Rectal smooth muscle tissue (tissue), 1 donor: ENCODE data around the gene VAV2.

Source experiments
- H3K27ac ChIP-seq: one replicate; pipeline ENCODE4 v1.7.0; 2013; ENCODE audit warnings: low read depth, low read length, inconsistent platforms
- H3K27me3 ChIP-seq: one replicate; pipeline ENCODE4 v1.7.0; 2013; ENCODE audit warnings: low read length; ENCODE audit not compliant: control insufficient read depth, insufficient read depth
- H3K36me3 ChIP-seq: one replicate; pipeline ENCODE4 v1.7.0; 2013; ENCODE audit warnings: low read length; ENCODE audit not compliant: control insufficient read depth, insufficient read depth
- H3K4me1 ChIP-seq: one replicate; pipeline ENCODE4 v1.7.0; 2013; ENCODE audit warnings: low read length; ENCODE audit not compliant: control insufficient read depth, insufficient read depth
- H3K4me3 ChIP-seq: one replicate; pipeline ENCODE4 v1.7.0; 2013; ENCODE audit warnings: low read length
- H3K9ac ChIP-seq: one replicate; pipeline ENCODE4 v1.7.0; 2013; ENCODE audit warnings: low read length

VAV2 gene

DNA sequence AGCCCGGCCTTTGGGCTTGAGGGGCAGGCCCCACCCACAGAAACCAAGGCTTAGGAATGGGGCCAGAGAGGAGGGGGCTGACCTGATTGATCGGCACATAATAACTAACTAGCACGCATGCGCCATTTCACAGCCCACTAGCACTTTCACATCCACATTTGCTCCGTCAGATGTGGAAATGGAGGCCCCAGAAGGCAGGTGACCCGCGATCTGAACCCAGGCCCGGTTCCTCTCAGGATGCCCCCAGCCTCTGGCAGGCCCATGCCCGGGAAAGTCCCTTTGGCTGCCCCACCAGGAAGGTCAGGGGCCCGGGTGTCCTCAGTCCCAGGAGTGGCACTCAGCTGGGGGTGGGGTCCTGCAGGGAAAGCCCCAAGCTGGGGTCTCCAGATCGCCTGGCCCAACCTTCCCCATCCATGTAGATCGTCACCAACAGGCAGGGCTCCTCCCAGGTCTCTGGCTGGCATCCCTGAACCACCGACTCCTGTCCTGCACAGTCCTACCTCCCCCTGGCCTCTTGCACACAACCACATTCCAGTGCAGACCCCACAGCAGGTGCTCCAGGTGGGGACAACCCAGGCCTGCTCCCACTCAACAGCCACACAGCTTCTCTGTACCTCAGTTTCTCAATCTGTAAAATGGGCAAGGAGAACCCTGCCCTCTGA lies 46.7 kb downstream of the VAV2 start:
- Histone ChIP-seq H3K4me3 (no peak overlapping the region), H3K27me3 (no peaks in the 10 kb centered on the region), H3K9ac (no peak overlapping the region), H3K36me3 (no peaks in the 10 kb centered on the region), H3K4me1 (no peaks in the 10 kb centered on the region), H3K27ac (no peak overlapping the region)

DNA sequence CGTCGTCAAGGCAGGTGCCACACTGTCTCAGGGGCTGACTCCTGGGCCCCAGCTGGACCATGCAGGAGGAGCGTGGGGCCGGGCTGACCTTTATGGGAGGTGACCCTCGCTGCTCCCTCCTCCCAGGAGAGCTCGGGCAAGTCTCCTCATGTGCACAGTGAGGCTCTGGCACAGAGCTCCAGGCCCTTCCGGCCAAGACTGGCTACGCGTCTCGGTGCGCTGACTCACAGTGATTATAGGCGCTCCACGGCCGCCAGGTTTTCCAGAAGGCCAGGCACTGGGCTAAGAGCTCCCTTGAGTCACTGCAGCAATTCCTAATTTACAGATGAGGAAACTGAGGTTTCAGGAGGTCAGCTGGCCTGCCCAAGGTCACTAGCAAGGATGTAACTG lies 47.4 kb downstream of the VAV2 start:
- H3K9ac ChIP-seq: no peak overlapping the region
- H3K4me1 ChIP-seq: no peaks in the 10 kb centered on the region
- H3K27ac ChIP-seq: no peak overlapping the region
- H3K27me3 ChIP-seq: no peaks in the 10 kb centered on the region
- H3K4me3 ChIP-seq: no peak overlapping the region
- H3K36me3 ChIP-seq: no peaks in the 10 kb centered on the region

DNA sequence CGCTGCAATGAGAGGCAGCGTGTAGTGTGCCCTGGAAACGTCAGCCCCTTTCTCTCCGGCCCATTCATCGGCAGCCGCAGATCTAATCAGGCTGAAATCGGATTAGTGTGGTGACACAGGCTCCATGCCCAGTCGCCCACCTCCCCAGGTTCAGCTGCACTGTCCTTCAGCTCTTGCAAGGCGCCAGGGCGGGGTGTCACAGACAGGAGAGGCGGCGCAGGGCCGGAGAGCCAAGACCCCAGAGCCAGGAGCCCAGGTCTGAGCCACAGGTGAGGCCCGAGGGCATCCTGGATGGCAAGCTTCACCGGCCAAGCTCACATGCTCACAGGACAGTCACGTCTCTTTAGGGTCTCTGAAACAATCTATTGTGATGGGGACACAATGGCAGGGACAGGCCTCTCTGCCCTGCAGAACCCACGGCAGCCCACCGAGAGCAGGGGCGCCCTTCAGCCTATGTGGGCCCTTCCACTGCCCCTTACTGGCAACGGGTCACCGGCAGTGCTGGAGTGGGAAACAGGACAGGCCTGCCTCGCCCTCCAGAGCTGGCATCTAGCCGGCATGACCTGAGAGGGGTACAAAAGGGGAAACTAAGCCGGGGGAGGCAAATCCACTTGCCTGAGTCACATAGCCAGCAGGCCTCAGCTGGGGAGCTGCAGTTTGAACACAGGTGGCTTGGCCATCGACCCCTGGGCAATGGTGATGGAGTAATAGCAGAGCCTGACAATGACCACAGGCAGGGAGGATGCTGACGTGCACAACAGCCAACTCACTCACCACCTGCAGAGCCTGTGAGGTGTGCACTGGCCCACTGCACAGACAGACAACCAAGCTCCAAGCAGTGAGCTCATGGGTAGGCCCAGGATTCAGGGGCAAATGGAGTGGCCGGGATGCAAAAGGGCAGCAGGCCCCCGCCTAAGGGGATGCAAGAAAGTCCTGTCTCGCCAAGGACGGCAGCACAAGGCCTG lies 48.1 kb downstream of the VAV2 start:
- Histone ChIP-seq H3K27ac (no peak overlapping the region), H3K9ac (no peak overlapping the region), H3K27me3 (no peaks in the 10 kb centered on the region), H3K4me1 (no peaks in the 10 kb centered on the region), H3K4me3 (no peak overlapping the region), H3K36me3 (no peaks in the 10 kb centered on the region)

DNA sequence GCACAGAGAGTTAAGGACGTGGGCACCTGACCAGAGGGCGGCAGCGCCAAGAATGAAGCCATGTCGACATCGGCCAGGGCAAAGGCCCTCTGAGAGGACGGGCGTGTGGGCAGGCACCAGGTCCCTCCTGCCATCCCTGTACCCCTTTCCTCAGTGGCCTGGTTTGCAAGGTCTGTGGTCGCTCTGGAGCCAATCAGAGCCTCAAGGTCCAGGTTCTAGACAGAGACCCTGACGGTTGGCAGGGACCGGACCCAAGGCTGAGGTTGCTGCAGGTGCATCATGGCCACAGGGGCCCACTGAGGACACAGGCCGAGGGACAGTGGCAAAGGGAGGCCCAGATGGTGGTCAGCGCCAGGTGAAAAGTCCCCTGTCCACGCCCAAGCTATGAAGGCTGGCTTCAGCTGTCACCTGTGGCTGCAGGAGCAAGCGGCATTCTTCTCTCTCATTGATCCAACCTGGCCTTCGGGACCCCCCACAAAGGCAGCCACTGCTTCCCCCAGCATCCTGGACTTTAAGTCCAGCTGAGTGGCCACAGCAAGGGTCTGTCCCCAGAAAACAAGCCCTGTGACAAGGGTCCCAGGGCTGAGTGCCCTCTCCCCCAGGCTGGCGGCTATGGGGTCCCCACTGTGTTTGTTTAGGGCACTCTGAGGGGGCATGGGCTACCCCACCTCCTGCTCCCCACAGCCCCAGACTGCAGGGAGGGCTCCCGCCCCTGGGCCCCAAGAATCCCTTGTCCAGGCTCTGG lies 48.9 kb downstream of the VAV2 start:
- Histone ChIP-seq H3K4me3 (no peak overlapping the region), H3K27ac (no peak overlapping the region), H3K4me1 (no peaks in the 10 kb centered on the region), H3K27me3 (no peaks in the 10 kb centered on the region), H3K36me3 (no peaks in the 10 kb centered on the region), H3K9ac (no peak overlapping the region)

DNA sequence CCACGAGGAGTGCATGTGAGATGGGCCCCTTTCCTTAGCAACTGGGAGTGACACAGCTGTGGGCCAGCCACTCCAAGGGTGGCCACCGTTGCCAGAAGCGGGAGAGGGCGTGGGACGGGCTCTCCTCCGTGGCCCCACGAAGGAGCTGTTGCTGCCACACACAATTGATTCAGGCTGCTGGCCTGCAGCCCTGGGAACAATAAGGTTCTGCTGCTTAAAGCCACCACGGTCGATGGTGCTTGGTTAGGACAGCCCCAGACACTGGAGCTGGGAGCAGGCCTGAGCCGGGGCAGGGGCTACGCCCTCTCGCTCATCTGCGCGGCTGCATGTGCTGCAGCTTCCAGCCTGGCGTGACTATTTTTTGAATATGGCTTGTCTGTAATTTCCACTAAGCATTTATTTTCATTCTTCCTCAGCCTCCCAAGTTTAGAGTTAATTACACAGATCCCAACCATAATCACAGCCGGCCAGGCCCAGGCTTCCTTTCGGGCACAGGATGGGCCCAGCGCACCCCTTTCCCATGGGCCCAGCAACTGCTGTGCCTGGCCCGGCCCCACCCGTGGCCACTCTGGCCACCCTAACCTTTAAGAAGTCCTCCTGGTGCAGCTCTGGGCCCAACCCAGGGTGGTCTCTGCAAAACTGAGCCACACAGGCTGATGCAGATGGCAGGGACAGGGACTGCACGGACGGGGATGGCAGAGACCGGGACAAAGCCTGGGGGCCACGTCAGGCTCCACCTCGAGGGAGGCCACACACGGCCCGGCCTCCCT lies 49.7 kb downstream of the VAV2 start:
- H3K27me3 ChIP-seq: no peaks in the 10 kb centered on the region
- H3K27ac ChIP-seq: no peak overlapping the region
- H3K4me1 ChIP-seq: no peaks in the 10 kb centered on the region
- no peak overlapping the region for H3K9ac ChIP-seq
- no peaks in the 10 kb centered on the region for H3K36me3 ChIP-seq
- H3K4me3 ChIP-seq: no peak overlapping the region

DNA sequence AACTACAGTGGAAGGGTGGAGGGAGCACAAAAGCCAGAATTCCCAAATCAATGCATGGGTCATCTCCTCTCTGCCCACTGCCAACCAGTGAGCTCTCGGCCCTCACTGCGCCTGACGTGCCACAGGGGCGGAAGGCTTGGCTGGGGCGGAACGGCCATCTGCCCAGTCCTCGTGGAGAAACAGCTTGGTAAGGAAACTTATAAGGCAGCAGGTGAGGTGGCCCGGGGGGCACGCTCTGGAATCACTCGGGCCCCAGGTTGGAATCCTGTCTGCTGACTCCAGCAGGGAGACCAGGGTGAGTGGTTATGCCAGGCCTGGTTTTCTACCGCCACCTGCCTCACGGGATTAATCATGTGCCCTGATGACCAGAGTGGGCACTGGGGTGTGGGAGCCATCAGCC lies 52.3 kb downstream of the VAV2 start:
- H3K4me1 ChIP-seq: peaks cover 2% of the 10 kb centered on the region
- H3K36me3 ChIP-seq: peaks cover 3% of the 10 kb centered on the region
- H3K4me3 ChIP-seq: no peak overlapping the region
- H3K27me3 ChIP-seq: no peaks in the 10 kb centered on the region
- H3K27ac ChIP-seq: no peak overlapping the region
- no peak overlapping the region for H3K9ac ChIP-seq

DNA sequence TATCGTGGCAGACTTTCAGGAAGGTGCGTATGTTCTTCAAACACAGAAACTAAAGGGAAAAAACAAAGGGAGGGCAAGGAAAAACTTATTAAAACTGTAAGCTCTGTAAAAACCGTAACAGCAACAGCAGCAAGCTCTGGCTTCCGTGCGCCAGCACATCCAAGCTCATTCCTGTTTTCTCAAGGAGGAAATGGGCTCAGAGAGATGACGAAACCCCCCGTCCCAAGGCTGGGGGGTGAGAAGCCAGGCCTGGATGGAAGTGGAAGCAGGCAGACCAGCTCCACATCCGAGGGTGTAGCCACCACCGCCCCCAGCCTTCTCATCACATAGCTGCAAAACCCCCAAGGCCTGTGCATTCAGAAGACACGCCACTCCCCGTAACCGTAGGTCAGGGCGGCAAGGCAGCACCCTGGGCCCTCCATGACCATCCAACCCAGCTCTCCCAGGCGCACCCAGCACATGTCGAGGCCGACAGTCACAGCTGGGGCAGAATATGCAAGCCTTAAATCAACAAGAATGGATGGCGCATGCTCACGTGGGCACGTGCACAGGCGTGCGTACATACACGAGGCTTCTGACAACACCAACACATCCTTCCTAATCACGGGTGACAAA lies 52.8 kb downstream of the VAV2 start:
- H3K36me3 ChIP-seq: peaks cover 3% of the 10 kb centered on the region
- H3K27me3 ChIP-seq: no peaks in the 10 kb centered on the region
- H3K9ac ChIP-seq: no peak overlapping the region
- no peak overlapping the region for H3K4me3 ChIP-seq
- peaks cover 2% of the 10 kb centered on the region for H3K4me1 ChIP-seq
- H3K27ac ChIP-seq: no peak overlapping the region

DNA sequence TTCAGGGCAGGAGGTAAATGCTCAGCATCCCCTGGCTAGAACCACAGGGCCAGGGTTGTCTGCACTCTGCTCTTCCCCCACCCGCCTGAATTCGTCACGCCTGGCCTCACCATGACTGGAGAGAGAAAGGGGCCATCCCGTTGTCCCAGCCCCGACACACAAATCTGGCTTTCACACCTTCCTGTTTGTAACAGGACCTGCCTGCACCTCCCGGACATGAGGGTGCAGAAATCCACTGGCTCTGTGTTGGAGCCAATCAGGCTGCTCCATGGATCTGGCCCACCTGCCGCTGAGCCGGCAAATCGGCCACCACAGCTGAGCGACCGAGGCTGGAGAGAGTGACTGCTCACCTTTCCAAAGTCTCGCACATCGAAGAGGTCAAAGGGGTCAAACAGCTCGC lies 53.4 kb downstream of the VAV2 start:
- H3K36me3 ChIP-seq: peaks cover 3% of the 10 kb centered on the region
- no peak overlapping the region for H3K4me3 ChIP-seq
- no peaks in the 10 kb centered on the region for H3K27me3 ChIP-seq
- no peak overlapping the region for H3K9ac ChIP-seq
- H3K27ac ChIP-seq: no peak overlapping the region
- peaks cover 2% of the 10 kb centered on the region for H3K4me1 ChIP-seq

DNA sequence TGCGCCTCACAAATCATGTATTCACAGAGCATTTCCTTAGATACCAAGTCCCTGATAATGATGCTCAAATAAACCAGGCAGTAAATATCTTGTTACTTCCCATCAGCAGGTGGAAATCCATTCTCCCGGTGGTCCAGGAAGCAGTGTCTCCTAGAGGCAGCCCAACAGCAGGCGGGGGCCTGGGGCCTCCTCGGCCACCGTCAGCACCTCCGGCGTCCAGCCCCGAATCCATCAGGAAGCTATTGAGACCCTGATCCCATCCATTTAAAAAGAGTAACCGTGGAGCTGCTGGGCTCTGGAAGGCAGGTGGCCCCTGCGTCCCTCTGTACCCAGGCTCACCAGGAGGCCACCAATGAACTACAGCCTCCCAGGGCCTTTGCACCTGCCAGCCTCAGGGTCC lies 54.0 kb downstream of the VAV2 start:
- no peak overlapping the region for H3K27ac ChIP-seq
- H3K36me3 ChIP-seq: peaks cover 3% of the 10 kb centered on the region
- no peak overlapping the region for H3K4me3 ChIP-seq
- H3K4me1 ChIP-seq: peaks cover 2% of the 10 kb centered on the region
- no peaks in the 10 kb centered on the region for H3K27me3 ChIP-seq
- no peak overlapping the region for H3K9ac ChIP-seq

DNA sequence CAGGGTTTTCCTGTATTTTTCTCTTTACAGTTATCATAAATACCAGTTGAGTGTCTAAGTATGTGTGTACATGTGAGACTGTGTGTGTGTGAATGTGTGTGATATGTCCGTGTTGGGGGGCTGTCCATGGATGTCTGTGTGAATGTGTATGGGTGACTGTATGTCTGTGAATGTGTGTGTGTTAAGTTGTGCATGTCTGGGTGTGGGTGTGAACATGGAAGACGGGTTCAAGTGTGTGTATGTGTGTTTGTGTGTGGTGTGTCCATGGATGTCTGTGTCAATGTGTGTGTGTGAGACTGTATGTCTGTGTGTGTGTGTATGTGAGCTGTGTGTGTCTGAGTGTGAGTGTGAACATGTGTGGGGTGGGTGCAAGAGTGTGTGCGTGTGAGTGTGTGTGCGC lies 55.0 kb downstream of the VAV2 start:
- H3K4me3 ChIP-seq: no peak overlapping the region
- no peak overlapping the region for H3K9ac ChIP-seq
- no peak overlapping the region for H3K27ac ChIP-seq
- H3K27me3 ChIP-seq: no peaks in the 10 kb centered on the region
- peaks cover 3% of the 10 kb centered on the region for H3K36me3 ChIP-seq
- H3K4me1 ChIP-seq: peaks cover 2% of the 10 kb centered on the region

DNA sequence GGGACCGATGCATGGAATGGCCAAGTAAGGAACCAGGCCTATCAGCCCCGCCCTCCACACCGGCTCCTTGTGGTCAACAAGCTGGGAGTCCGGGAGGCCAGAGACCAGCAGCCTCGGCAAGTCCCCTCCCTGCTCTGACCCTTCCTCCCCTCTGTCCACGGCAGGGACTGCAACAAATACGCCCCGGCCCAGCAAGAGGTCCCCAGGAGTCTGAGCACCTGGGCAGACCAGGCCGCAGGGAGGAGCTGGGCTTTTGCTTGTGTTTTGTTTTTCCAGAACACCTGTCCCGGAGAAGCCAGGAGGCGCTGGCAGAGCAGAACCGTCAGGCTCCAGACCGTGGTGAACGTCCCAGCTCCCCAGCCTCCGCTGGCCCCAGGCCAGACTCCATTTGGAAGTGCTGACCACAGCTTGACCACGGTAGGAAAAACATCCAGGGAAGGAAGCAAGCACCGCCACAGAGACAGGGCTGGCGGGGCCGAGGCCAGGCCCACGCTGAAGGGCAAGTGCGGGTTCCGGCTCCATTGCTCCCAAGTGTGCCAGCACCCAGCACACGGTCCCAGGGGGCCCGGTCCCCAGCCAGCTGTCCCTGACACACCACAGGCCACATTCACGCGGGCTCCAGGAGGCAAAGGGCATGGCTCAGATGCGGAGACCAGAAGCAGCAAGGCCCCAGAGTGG lies 56.7 kb downstream of the VAV2 start:
- H3K27ac ChIP-seq: no peak overlapping the region
- no peaks in the 10 kb centered on the region for H3K27me3 ChIP-seq
- H3K9ac ChIP-seq: no peak overlapping the region
- no peak overlapping the region for H3K4me3 ChIP-seq
- H3K4me1 ChIP-seq: peaks cover 2% of the 10 kb centered on the region
- peaks cover 3% of the 10 kb centered on the region for H3K36me3 ChIP-seq
